Thyroid gland (tissue), 4 donors: Measurements from ENCODE around the gene PCA3.

Experiments used
- CTCF ChIP-seq, 6 experiments: fragments of 200-600 bp in 3 of 6; fragments of 450-650 bp in 3 of 6; sonication (generic) in 3 of 6; IDR thresholded peaks; one replicate each; pipeline ENCODE4 v1.5.1; 2016 to 2019; ENCODE audit warnings: antibody characterized with exemption in 6 of 6, mild to moderate bottlenecking in 2 of 6, inconsistent platforms in 1 of 6, moderate library complexity in 1 of 6
- POLR2A ChIP-seq, 2 donors: fragments of 450-650 bp; IDR thresholded peaks; one replicate each; pipeline ENCODE4 v1.6.1; 2017; ENCODE audit warnings: antibody characterized with exemption in 2 of 2, mild to moderate bottlenecking in 2 of 2, moderate library complexity in 1 of 2

GRCh38 chr9:76720245-76720644, 44.0 kb upstream of the PCA3 start:
- TF ChIP-seq POLR2A (IDR thresholded peaks at IDR 0.05) (no peak), CTCF (IDR thresholded peaks at IDR 0.05) (no peak)
